Natural killer cell (primary cell): ENCODE results near the gene ESF1. TPM values are rescaled to one million over a fixed set of nuclear protein-coding genes. Genes with fewer than 3 reads are reported as not detected.

Experiments
- ATAC-seq, 3 donors: fragments of 150-1000 bp in 2 of 3; fragments of 200-7000 bp in 1 of 3; cut with Tn5 transposase; 1 replicate in 1 of 3; 2 replicates in 2 of 3; pipeline ENCODE4 v1.10.0; 2021; ENCODE audit warnings: mild to moderate bottlenecking in 2 of 3, moderate library complexity in 2 of 3
- DNase-seq, 2 donors: peaks; one replicate each; pipeline versions ENCODE4 v3.0.0 to v3.0.0-alpha.2; 2013 to 2021; ENCODE audit warnings: mixed read lengths in 1 of 2
- H3K27ac ChIP-seq: one replicate; pipeline ENCODE4 v1.5.1; 2013; ENCODE audit warnings: mild to moderate bottlenecking, low read length
- H3K27me3 ChIP-seq: one replicate; pipeline ENCODE4 v1.6.1; 2013; ENCODE audit warnings: low read length; ENCODE audit not compliant: control insufficient read depth, insufficient read depth
- H3K36me3 ChIP-seq: one replicate; pipeline ENCODE4 v1.6.1; 2013; ENCODE audit warnings: low read length; ENCODE audit not compliant: control insufficient read depth, insufficient read depth
- H3K4me1 ChIP-seq: one replicate; pipeline ENCODE4 v1.6.1; 2013; ENCODE audit warnings: low read length; ENCODE audit not compliant: control insufficient read depth, insufficient read depth
- H3K4me3 ChIP-seq: one replicate; pipeline ENCODE4 v1.5.1; 2013; ENCODE audit warnings: low read length
- H3K9me3 ChIP-seq: one replicate; pipeline ENCODE4 v1.6.1; 2013; ENCODE audit warnings: low read length; ENCODE audit not compliant: control insufficient read depth, insufficient read depth
- H3K27ac Mint-ChIP-seq, 2 donors: one replicate each; pipeline ENCODE4 v1.8.0; 2022; ENCODE audit warnings: mild to moderate bottlenecking in 2 of 2, mixed read lengths in 2 of 2, moderate library complexity in 1 of 2
- H3K27me3 Mint-ChIP-seq, 2 donors: one replicate each; pipeline ENCODE4 v1.8.0; 2022; ENCODE audit warnings: low read depth in 2 of 2, mixed read lengths in 2 of 2
- H3K36me3 Mint-ChIP-seq: one replicate; pipeline ENCODE4 v1.8.0; 2022; ENCODE audit warnings: mixed read lengths
- H3K4me1 Mint-ChIP-seq, 2 donors: one replicate each; pipeline ENCODE4 v1.8.0; 2022; ENCODE audit warnings: mixed read lengths in 2 of 2
- H3K4me3 Mint-ChIP-seq: one replicate; pipeline ENCODE4 v1.8.0; 2022; ENCODE audit warnings: mild to moderate bottlenecking, moderate library complexity, mixed read lengths
- H3K9me3 Mint-ChIP-seq, 2 donors: one replicate each; pipeline ENCODE4 v1.8.0; 2022; ENCODE audit warnings: mixed read lengths in 2 of 2
- CTCF ChIP-seq: fragments of 200-600 bp; IDR thresholded peaks from one replicate; pipeline ENCODE4 v1.8.0; 2022; ENCODE audit warnings: antibody characterized with exemption
- WGBS: methylation state at CpG from one replicate; pipeline ENCODE4 v1.1.7; 2013; ENCODE audit warnings: missing lambda C conversion rate; ENCODE audit not compliant: insufficient coverage; 5-methylcytosine and 5-hydroxymethylcytosine counted together
- intact Hi-C: fragments of 100-400 bp; cut with micrococcal nuclease; formaldehyde crosslinking; loops from one replicate; pipeline ENCODE4 v1.14.2; 2022
- total RNA-seq, 4 donors: library from RNA; stranded (reverse); fragments of 120-200 nt in 1 of 4; gene quantifications; one replicate each; pipeline versions ENCODE4 v1.2.3 to v1.2.4, GENCODE V29; 2013 to 2022

The ESF1 gene
- total RNA-seq, 3 donors from 2014 or later (not counting 1 experiment from before 2014, with no cell fraction given) = 8.4 to 11.1 (median 10.0) TPM

- Histone ChIP-seq H3K4me1 (no peaks in the 10 kb centered on the region), H3K4me3 (no peak overlapping the region), H3K36me3 (peaks cover 15% of the 10 kb centered on the region), H3K27ac (no peak overlapping the region), H3K27me3 (no peaks in the 10 kb centered on the region), H3K9me3 (no peaks in the 10 kb centered on the region)
- no peak for DNase-seq
- H3K36me3 Mint-ChIP-seq = peaks cover 5% of the 10 kb centered on the region
- no peak for ATAC-seq
- no peaks in the 10 kb centered on the region for H3K27me3 Mint-ChIP-seq
- H3K9me3 Mint-ChIP-seq = no peaks in the 10 kb centered on the region
- no peak overlapping the region for H3K27ac Mint-ChIP-seq
- WGBS = 75% methylated on average over 1 of the region's 1 CpG
- intact Hi-C loops = no loop called here
- H3K4me3 Mint-ChIP-seq = no peak overlapping the region
- TF ChIP-seq CTCF = no peak
- H3K4me1 Mint-ChIP-seq = no peaks in the 10 kb centered on the region
These were observed 61.7 kb downstream of the ESF1 start for GRCh38 chr20:13723011-13723410.

- no peak overlapping the region for H3K27ac ChIP-seq
- Mint-ChIP-seq H3K36me3 (peaks cover 19% of the 10 kb centered on the region), H3K9me3 (no peaks in the 10 kb centered on the region), H3K4me3 (no peak overlapping the region), H3K27me3 (no peaks in the 10 kb centered on the region), H3K27ac (no peak overlapping the region), H3K4me1 (no peaks in the 10 kb centered on the region)
- no peak overlapping the region for H3K4me3 ChIP-seq
- intact Hi-C loops = no loop called here
- TF ChIP-seq CTCF = no peak
- no peak for DNase-seq
- H3K9me3 ChIP-seq = no peaks in the 10 kb centered on the region
- no peaks in the 10 kb centered on the region for H3K27me3 ChIP-seq
- ATAC-seq = no peak
- H3K4me1 ChIP-seq = no peaks in the 10 kb centered on the region
- peaks cover 29% of the 10 kb centered on the region for H3K36me3 ChIP-seq
- WGBS = 93% methylated on average over 2 of the region's 2 CpGs
These were observed 66.5 kb downstream of the ESF1 start for GRCh38 chr20:13718171-13718570.

- peaks cover 29% of the 10 kb centered on the region for H3K36me3 ChIP-seq
- no peak for ATAC-seq
- no peak overlapping the region for H3K4me3 Mint-ChIP-seq
- no peak overlapping the region for H3K4me3 ChIP-seq
- no peaks in the 10 kb centered on the region for H3K9me3 Mint-ChIP-seq
- H3K4me1 Mint-ChIP-seq = no peaks in the 10 kb centered on the region
- H3K27ac ChIP-seq = no peak overlapping the region
- peaks cover 19% of the 10 kb centered on the region for H3K36me3 Mint-ChIP-seq
- H3K27me3 Mint-ChIP-seq = no peaks in the 10 kb centered on the region
- no peak for DNase-seq
- H3K27ac Mint-ChIP-seq = no peak overlapping the region
- H3K27me3 ChIP-seq = no peaks in the 10 kb centered on the region
- H3K4me1 ChIP-seq = no peaks in the 10 kb centered on the region
- no CpG with 5 or more reads among the region's 1 CpG for WGBS
- no peaks in the 10 kb centered on the region for H3K9me3 ChIP-seq
- TF ChIP-seq CTCF = no peak
- intact Hi-C loops = no loop called here
These were observed 67.1 kb downstream of the ESF1 start for GRCh38 chr20:13717631-13718044.

GRCh38 chr20:13715171-13715570 lies 69.5 kb downstream of the ESF1 start:
- WGBS = 97% methylated on average over 3 of the region's 3 CpGs
- Histone ChIP-seq H3K27ac (no peak overlapping the region), H3K4me3 (no peak overlapping the region), H3K27me3 (no peaks in the 10 kb centered on the region), H3K9me3 (no peaks in the 10 kb centered on the region), H3K4me1 (no peaks in the 10 kb centered on the region), H3K36me3 (peaks cover 27% of the 10 kb centered on the region)
- Mint-ChIP-seq H3K4me3 (no peak overlapping the region), H3K27me3 (no peaks in the 10 kb centered on the region), H3K36me3 (peaks cover 19% of the 10 kb centered on the region), H3K27ac (no peak overlapping the region), H3K9me3 (peaks cover 0 to 2% of the 10 kb centered on the region in 2 donors), H3K4me1 (no peaks in the 10 kb centered on the region)
- ATAC-seq (no peak), DNase-seq (no peak)
- intact Hi-C loops = no loop called here
- TF ChIP-seq CTCF = no peak
